Forelimb muscle (tissue), 1 donor: Measurements from ENCODE around the gene DOCK1. TPM values are rescaled to one million over a fixed set of nuclear protein-coding genes. Genes with fewer than 3 reads are reported as not detected.
A peak's percentile ranks its signal among the peaks of the same experiment; 100 is the strongest.

Source experiments
- DNase-seq: peaks from one replicate; pipeline ENCODE4 v3.0.0-alpha.2; 2013; ENCODE audit warnings: low read depth
- polyA plus RNA-seq: library from polyadenylated mRNA; unstranded; fragments of 120-200 nt; gene quantifications from one replicate; pipeline ENCODE4 v1.2.1, GENCODE V29; 2013; ENCODE audit not compliant: insufficient read length

The DOCK1 gene
- polyA plus RNA-seq, 1 donor: 26.7 TPM

DNA sequence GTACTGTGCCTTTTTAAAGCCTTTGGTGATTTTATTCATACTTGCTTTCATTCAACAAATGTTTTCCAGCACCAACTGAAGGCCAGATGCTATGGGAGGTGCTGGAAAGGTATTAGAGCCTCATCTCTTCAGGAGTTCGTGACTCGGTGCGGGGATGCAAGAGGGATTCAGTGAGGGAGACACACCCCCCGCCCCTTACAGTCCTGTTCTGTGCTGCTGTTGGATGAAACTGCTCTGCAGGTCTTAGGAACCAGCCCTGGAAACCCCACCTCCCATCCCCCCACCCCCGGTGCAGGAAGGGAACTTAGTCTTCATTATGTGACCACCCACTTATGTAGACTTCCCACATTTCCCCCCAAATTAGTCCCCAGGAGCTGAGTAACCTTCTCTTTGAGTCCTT, 180.7 kb downstream of the DOCK1 start:
- no peak for DNase-seq

DNA sequence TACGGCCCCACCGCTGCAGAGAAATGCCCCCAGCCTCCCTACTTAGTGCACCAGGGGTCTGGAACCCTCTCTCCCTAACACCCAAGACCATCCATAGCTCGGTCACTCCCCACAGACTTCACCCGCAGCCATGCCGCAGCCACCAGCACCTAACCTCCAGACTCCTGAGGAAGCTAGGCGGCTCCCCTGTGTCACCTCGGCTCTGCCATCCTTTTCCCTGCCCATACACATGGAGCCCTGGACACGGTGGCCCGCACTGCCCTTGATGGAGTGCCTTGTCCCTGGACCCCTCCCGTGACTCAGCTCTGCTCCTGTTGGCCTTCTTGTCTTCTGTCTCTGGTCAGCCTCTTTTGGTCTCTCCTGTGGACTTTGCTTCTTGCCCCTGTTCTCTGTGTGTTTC, 183.7 kb downstream of the DOCK1 start:
- DNase-seq: no peak

DNA sequence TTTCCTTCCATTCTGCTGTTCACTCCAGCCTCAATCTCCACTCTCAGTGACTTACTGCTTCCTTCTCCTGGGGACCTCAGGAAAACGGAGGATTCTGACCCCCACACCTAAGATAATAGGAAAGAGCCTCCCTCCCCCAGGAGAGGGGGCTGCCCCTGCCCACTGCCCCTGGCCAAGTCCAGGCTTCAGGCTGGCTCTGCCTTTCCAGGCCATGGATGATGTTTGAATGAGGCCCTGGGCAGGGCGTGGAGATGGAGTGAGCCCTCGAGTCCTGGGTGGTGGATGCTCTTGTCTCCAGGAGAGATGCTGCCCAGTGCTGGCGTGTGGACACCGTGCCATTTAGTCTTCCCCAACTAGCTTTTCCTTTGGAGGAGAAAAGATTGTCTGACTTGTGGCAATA, 184.2 kb downstream of the DOCK1 start:
- no peak for DNase-seq

DNA sequence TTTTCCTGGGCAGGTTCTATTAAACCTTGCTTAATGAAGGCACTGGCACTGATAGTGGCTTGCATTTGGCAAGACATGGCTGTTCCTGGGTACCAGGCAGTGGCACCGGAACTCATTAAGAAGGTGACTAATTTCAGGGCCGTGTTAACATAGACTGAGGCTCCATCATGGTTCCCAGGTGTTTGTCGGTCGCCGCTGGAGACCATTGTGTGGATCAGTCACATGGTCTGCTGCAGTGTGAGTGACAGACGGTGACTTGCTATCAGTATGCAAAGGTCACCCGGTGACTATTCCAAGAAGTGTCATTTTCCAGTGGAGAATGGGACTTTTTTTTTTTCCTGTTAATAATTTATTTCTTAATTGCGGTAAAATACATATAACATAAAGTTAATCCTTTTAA, 184.9 kb downstream of the DOCK1 start:
- DNase-seq: no peak

DNA sequence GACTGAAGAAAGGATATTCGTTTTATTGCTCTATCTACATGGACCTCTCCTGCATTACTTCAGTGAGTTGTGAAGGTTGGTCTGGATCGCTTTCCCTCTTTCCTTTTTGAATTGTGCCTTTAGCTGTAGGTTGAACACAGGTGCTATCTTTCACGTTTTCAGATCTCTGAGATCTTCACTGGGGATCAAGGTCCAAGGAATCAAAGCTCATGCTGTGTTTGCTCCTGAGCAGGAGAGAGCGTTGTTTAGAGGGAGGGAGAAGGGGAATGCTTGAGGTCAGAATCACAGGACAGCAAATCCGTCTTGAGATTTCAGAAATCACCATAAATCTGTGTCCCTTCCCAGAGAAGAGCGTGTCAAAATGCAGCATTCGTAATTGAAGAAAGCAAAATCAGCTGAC, 186.1 kb downstream of the DOCK1 start:
- DNase-seq: no peak

DNA sequence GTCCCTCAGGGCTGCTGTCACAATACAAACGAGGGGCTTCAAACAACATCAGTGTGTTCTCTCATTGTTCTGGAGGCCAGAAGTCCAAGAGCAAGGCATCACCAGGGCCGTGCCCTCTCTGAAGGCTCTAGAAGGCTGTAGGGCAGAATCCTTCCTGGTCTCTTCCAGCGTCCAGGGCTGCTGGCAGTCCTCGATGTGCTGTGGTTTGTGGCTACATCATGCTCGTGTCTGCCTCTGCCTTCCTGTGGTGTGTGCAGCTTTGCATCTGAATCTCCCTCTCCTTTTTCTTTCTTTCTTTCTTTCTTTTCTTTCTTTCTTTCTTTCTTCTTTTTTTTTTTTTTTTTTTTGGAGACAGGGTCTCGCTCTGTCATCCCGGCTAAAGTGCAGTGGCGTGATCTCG, 187.7 kb downstream of the DOCK1 start:
- no peak for DNase-seq

DNA sequence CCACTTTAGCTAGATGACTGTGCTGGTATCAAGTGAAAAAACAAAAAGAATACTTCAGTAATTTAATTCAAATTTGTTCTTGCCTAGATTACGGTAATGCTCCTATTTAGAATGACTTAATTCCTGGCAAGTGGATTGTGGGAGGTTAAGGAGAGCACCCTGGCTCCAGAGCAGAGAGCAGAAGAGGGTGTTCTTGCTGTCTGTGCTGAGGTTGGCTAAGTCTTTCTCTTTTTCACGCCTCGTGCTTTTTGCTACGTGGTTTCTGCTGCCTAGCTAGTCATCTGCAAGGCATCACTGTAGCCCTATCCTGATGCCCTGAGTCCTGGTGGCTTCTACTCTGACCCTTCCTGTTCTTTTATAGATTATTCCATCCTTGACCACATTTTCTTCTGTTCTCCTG, 189.8 kb downstream of the DOCK1 start:
- DNase-seq: no peak

DNA sequence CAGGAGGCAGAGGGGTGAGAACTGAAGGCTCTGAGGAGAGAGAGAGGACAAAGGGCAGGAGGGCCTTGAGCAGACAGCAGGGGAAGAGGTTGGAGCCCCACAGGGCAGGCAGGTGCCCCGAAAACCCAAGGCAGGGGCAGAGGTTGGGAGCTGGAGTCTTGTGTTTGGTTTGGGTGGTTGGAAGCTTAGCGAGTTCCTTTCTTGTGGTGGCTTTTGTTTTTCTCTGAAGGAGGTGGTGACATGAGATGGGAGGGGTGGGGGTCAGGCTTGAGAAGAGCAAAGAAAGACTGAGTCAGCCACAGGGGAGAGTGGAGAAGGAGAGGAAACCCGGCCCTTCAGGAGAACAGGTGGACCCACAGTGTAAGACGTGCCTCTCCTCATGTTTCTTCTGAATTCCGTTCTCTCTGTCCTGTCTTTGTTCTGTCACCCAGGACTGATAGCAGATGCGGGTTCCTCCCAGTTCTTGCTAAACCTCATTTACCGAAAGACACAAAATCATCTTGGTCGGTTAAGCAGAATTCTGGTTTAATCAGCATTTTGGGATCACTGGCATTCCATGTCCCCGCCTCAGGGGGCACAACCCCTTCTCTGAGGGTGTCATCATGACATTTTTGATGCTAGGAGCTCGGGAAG, 195.9 kb downstream of the DOCK1 start:
- DNase-seq: no peak

DNA sequence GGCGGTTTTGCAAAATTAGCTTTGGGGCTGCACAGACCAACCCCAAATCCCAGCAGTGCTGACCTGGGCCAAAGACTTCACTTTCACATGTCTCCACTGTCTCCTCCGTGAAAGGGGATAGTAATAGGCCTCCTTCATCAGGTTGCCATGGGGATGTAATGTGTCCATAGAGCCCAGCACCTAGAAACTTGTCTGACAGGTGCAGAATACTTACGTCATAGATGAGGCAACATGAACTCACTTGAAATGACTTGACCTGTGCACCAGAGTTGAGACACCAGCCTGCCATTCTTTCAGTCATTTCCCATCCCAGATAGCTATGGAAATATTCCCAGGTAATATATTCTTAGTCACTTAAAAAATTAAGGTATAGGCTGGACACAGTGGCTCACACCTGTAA, 196.9 kb downstream of the DOCK1 start:
- DNase-seq: no peak

DNA sequence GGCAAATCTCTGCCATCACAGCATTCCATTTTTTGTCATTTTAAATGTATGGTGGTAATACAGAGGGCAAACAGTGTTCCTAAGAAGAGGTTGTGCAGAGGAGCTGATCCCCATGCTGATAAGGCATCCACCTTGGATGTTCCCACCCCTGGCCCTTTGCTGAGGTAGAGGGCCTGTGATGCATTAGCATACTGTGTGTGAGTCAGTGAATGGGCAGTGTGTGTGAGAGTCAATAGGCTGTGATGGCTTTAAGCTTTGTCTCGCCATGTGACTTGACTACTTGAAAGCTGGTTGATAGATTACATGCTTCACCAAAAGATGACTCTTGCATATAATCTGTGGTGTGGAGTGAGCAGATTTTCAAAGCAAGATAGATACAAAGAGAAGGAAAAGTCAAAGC, 209.9 kb downstream of the DOCK1 start:
- no peak for DNase-seq

DNA sequence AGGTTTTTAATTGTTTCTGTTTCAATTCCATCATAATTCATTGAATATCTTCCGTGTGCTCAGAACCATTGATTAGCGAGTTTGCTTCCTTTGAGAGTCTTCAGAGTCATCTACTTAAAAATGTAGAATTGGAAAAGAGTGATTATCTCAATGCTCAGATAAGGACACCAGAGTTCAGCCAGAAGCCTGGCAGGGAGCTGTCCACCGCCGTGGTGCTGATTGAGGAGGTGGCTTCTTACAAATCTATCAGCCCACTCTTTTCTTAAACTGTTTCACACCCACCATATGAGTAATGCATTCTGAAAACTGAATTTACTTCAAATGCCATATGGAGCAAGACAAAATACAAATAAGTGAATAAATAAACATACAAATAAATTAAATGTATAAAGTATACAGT, 211.9 kb downstream of the DOCK1 start:
- DNase-seq: peak; percentile 9

DNA sequence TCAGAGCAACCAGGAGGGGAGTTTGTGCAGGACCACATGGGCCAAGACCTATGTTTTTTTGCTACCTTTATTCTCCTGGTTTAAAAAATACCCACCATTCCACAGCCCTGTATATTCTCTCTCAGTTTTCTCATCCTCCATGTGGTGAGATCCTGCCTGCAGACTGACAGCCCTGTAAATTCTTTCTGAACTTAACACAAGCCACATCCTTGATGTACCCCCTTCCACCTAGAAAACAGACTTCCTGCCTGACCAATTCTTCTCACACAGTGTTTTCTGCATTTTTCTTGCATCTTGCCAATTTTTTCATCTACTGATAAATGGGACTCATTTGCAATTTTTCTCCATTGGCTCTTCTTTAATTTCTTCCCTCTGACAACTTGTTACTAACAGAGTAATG, 212.8 kb downstream of the DOCK1 start:
- no peak for DNase-seq

DNA sequence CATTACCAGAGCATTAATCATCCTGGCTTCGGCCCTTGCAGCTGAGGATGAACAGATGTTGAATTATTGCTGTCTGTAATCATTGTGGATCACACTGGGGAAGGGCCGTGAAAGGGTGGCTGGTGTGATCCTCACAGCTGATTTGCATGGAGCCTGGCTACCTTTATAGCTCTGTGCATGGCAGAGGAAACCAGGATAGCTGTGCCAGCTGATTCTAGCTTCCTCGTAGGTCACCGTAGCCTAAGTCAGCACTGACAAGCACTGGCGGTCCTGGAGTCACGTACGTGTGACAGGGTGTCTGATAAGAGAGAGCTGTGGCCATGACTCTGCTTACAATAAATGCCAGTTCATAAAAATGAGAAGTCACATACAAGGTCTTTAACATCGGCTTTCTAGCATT, 214.7 kb downstream of the DOCK1 start:
- no peak for DNase-seq

DNA sequence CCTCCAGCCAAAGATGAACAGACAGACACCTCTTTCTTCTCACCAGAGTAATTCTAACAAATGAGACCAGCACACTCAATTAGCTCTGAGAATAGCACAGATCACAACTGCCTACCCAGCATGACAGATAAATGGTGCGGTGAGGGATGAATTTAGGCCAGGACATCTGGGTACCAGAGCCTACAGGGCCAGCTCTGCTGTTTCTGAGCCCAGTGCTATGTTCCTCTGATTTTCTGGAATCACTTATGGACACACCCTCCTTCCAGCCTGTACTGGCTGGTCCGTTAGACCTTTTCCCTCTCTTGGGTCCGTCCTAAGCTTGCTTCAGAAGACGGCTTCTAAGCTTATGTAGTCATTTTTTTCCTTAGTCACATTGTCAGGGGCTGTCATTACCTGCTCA, 217.6 kb downstream of the DOCK1 start:
- DNase-seq: no peak

DNA sequence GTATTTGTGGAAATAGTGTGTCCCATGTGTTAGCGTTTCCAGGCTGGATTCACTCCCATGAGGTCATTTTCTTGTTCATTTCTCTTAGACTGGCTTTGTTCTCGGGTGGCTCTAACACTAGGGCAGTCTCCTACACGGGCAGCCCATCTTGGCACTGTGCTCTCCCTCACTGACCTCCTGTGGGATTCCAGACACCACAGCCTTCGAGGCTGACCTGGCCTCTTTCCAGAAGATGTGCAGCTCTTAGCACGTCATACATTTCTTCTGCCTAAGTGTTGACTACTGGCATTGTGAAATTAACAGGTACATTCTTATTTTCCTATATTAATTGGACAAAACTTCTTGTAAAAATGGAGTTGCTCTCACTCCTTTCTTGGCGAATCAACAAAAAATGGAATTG, 218.4 kb downstream of the DOCK1 start:
- no peak for DNase-seq

DNA sequence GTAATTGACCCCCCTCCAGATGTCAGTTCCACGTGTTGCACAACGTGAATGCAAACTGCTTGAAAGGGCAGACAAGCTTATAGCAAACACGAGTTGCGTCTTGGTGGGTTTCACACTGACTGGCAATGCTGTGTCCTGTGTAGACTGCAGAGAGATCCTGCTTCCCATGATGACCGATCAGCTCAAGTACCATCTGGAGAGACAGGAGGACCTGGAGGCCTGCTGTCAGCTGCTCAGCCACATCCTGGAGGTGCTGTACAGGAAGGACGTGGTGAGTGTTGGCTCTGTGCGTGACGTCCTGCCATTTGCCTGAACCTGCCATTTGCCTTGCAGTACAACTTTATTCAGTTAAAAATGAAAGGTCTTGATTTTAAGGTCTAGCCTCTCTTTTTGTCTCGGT, 220.1 kb downstream of the DOCK1 start:
- DNase-seq: no peak

DNA sequence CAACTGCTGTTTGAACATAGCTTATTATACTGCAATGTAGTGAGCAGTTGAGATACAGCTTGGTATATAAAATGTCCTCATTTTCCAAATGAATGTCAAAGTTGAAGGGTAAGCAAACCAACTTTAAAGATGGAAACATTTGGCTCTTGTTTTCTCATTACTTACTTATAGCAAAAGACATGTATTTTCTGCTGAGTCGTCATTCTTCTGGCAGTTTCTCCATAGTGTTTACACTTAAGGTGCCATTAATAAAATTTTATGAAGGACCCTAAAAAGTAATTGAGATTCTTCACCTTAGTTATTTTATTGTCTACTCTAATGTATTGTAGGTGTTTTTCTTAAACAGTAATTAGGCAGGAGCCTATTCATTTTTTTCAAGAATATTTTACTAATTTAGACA, 222.6 kb downstream of the DOCK1 start:
- no peak for DNase-seq

DNA sequence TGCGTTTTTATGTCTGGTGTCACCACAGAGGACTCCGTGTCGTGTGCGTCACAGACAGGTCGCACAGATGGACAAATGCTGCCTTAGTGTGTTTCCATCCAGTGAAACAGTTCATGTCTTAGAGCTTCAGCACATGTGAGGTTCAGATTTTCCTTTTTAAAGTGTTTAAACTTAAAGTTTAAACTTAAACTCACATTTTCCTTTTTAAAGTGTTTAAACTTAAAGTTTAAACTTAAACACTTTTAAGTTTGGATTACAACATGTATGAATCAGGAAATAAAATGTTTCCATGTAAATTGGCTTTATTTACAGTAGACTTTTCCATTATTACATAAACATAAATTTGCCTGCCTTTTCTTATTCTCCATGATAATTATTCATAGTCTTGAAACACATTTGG, 223.9 kb downstream of the DOCK1 start:
- DNase-seq: no peak

DNA sequence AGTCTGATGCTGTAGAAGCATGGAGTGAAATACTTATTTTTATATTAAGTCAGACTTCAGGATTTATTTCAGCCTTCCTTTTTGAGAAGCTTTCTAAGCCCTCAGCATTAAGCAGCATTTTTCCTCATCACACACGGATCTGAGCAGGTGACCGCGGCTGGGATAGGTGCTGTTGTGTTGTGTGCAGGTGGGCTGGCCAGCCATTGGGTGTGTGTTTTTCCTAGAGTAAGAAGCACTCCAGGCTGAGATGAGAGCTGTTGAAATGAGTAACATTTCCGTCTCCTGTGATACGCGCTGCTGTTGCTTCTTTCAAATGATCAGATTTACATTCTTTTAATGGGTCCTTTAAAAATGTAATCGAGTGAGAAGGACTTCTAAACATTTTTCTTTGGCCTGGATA, 227.2 kb downstream of the DOCK1 start:
- no peak for DNase-seq

DNA sequence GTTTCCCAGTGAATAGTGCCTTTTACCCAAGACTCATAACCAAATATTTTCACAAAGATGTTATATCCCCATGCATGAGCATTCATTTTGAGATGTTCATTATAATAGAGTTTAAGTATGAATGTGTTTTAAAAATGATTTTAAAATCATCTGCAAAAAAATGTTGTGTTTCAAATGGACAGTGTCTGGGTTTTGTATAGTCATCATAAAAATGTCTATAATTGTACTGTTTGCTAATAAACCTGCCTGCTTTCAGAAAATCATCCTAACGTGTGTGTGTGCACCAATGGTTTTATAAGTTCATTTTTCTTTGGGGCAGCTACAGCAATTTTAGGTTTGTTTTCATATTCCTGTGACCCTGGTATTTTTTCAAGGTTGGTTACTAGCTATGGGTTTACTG, 228.0 kb downstream of the DOCK1 start:
- DNase-seq: no peak

DNA sequence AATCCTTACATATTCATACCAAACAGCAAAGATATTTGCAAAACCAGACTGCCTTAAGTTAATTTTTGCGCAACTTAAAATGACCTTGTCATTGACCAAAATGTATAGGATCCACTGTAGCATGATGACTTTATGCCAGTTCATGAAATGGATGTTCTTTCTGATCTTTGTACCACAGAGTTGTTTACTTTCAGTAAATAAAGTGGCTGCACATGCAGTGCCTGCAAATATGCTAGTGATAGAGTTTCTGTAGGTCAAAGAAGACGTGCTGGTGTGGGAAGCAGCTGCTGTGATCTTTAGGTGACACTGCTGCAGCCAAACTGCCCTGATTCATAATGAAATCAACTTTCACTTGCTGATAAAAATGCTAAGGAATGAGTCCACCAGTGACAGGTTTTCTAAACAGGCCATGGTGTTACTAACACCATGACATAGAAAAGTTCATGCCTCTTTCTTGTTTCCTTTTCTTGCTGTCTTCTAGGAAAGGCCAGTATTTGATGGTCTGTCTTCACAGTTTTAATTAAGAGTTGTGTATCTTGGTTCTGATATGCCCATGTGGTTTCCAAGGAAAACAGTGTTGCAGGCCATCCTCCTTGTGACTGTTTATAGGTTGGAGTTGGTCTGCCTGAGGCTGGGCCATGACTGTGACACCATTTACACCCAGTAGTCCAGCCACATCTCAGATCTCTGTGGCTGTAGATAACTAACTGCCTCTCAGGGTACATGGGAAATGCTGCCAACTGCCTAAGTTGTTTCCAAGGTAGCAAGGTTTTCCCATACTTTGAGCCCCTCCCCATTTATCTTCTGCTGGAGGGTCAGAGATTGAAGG, 228.7 kb downstream of the DOCK1 start:
- no peak for DNase-seq

DNA sequence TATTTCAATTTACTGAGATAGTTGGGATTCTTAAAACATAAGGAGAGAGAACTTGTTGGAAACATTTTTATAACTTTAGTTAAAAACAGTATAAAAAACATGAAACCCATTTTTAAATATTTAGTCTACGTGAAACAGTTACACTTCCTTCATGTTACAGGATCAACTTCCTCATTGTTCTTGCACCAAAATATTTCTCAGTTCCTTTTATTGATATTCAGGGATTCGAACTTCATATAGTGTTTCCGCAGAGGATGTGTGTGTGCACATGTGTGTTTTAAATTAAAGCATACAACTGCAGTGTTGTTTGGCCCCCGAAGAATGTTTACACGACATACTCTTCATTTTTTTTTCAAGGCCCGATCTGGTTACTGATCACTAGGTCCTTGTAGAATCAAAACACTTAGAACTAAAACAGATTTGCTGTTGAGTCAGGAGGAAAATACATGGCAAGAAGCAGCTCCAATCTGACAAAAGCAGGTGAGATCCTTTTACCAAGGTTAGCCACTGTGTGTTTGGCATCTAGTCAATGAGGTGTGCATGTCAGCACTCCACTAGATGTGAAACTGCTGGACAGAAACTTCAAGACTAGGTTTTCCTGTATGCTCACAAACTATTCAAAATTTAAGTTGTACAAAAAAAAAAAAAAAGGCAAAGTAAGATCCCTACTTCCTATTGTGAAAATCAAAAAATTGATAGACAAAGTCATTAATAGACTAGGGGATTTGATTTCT, 230.8 kb downstream of the DOCK1 start:
- DNase-seq: no peak

DNA sequence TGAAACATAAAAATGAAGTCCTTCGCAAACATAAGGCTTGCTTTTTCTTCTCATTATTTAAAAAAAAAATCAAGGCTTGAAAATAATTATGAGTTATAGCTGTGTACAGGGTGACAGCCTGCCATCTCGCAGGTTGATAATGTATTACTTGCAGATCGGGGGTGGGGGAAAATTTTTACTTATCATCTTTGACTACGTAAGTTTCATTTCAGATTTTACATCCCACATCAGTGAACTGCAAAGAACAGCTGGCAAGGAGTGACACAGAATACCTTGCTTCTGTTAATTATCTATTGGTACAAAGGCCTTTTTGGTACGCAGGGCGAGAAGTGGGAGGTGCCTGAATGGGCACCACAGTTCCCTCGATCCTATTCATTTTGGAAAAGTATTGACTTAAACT, 232.2 kb downstream of the DOCK1 start:
- no peak for DNase-seq
